ENCODE data around the gene OPA3. TPM values are rescaled to one million over a fixed set of nuclear protein-coding genes. Genes with fewer than 3 reads are reported as not detected.

OPA3 gene
- total and polyA plus RNA-seq, 4 donors = 2.0 to 8.8 (median 5.7) TPM

GRCh38 chr19:45591004-45591637 is 6.5 kb upstream of the OPA3 start:
- WGBS, 2 donors = 45 to 46% methylated on average over 44 to 48 of the region's 48 CpGs
- DNase-seq = no peak
- H3K9me3 ChIP-seq (ENCODE audit: control insufficient read depth, low read length) = no peaks in the 10 kb centered on the region
- H3K27me3 ChIP-seq (ENCODE audit: control insufficient read depth in 1 of 2, insufficient read depth in 2 of 2, low read length in 1 of 2) = no peaks in the 10 kb centered on the region
- no peaks in the 10 kb centered on the region for H3K4me1 ChIP-seq (ENCODE audit: control insufficient read depth in 1 of 2, insufficient read depth in 2 of 2, low read length in 2 of 2)
- H3K27ac ChIP-seq (ENCODE audit: low read depth in 1 of 2, low read length in 2 of 2) = no peak overlapping the region
- H3K4me3 ChIP-seq (ENCODE audit: low read length in 2 of 2) = no peak overlapping the region
- intact Hi-C loops (cut with DNase I) = no loop called here
- no peaks in the 10 kb centered on the region for H3K36me3 ChIP-seq (ENCODE audit: control insufficient read depth in 1 of 2, insufficient read depth in 2 of 2, low read length in 1 of 2)
- ATAC-seq (ENCODE audit: low FRiP score) = peak; percentile 27

DNA sequence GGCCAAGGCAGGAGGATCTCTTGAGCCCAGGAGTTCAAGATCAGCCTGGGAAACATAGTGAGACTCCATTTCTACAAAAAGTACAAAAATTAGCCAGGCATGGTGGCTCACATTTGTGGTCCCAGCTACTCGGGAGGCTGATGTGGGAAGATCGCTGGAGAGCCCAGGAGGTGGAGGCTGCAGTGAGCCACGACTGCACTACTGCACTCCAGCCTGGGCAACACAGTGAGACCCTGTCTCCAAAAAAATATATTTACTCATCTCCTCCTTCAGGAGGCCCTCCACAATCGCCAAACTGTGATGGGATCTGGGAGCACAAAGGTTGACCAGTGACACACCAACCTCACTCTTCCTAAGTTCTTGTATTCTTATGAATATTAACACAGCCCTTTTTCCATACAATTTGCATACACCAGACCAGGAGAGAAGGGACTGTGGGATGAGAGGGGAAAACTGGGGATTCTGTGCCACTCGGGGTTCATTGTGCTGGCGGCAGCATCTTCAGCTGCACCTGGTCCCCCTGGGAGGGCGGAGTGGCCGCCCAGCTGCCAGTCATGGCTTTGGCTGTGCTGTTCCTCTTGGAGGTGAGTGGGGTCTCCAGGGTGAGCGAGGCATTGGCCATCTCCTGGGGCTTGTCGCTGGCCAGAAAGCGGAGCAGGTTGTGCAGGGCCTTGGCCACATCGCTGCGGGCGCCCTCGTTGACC is 5.8 kb upstream of the OPA3 start:
- intact Hi-C loops (cut with DNase I) = no loop called here
- Histone ChIP-seq H3K27ac (ENCODE audit: low read depth in 1 of 2, low read length in 2 of 2) (no peak overlapping the region), H3K27me3 (ENCODE audit: control insufficient read depth in 1 of 2, insufficient read depth in 2 of 2, low read length in 1 of 2) (no peaks in the 10 kb centered on the region), H3K4me3 (ENCODE audit: low read length in 2 of 2) (no peak overlapping the region), H3K36me3 (ENCODE audit: control insufficient read depth in 1 of 2, insufficient read depth in 2 of 2, low read length in 1 of 2) (no peaks in the 10 kb centered on the region), H3K9me3 (ENCODE audit: control insufficient read depth, low read length) (no peaks in the 10 kb centered on the region), H3K4me1 (ENCODE audit: control insufficient read depth in 1 of 2, insufficient read depth in 2 of 2, low read length in 2 of 2) (no peaks in the 10 kb centered on the region)
- WGBS, 2 donors = 49 to 51% methylated on average over 15 of the region's 15 CpGs
- ATAC-seq (ENCODE audit: low FRiP score) = no peak
- DNase-seq = no peak

DNA sequence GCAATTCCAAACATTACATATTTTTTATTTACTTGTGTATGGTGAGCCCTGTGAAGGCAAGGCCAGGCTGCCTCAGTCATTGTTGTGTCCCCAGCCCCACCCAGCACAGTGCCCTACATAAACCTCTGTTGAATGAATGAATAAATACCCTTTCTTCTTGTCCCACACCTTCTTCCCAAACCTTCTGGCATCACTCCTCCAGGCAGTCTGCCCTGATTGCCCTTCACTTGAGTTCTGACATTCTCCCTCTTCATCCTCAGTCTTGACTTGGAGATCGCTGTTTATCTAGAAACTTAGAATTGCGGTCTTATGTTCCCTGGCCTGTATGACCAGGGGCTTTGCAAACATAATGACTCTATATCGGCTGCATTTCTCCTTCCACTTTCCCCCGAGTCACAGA is 5.2 kb upstream of the OPA3 start:
- Histone ChIP-seq H3K9me3 (ENCODE audit: control insufficient read depth, low read length) (no peaks in the 10 kb centered on the region), H3K4me1 (ENCODE audit: control insufficient read depth in 1 of 2, insufficient read depth in 2 of 2, low read length in 2 of 2) (no peaks in the 10 kb centered on the region), H3K4me3 (ENCODE audit: low read length in 2 of 2) (no peak overlapping the region), H3K36me3 (ENCODE audit: control insufficient read depth in 1 of 2, insufficient read depth in 2 of 2, low read length in 1 of 2) (no peaks in the 10 kb centered on the region), H3K27me3 (ENCODE audit: control insufficient read depth in 1 of 2, insufficient read depth in 2 of 2, low read length in 1 of 2) (no peaks in the 10 kb centered on the region), H3K27ac (ENCODE audit: low read depth in 1 of 2, low read length in 2 of 2) (no peak overlapping the region)
- WGBS, 2 donors = 84% methylated on average over 4 of the region's 4 CpGs
- DNase-seq = no peak
- no peak for ATAC-seq (ENCODE audit: low FRiP score)
- intact Hi-C loops (cut with DNase I) = no loop called here

DNA sequence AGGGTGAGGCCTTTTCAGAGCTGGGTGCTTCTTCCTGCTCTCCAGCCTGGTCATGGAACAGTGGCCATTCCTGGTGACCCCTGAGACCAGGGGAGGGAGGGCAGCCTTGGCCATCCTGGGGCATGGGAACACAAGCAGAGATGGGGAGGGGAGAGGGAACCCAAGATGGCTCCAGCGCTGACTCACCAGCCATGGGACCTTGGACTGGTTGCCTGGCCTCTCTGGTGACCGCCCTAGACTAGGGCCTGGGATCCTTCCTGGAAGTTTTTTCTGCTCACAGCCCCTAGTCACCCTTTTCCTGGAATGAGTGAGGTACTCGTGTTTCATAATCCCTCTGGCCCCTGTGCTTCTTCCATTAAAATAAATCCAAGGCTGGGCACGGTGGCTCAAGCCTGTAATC is 3.3 kb upstream of the OPA3 start:
- no peak overlapping the region for H3K4me3 ChIP-seq (ENCODE audit: low read length in 2 of 2)
- ATAC-seq (ENCODE audit: low FRiP score) (no peak), DNase-seq (no peak)
- H3K36me3 ChIP-seq (ENCODE audit: control insufficient read depth in 1 of 2, insufficient read depth in 2 of 2, low read length in 1 of 2) = no peaks in the 10 kb centered on the region
- no peaks in the 10 kb centered on the region for H3K27me3 ChIP-seq (ENCODE audit: control insufficient read depth in 1 of 2, insufficient read depth in 2 of 2, low read length in 1 of 2)
- no peaks in the 10 kb centered on the region for H3K9me3 ChIP-seq (ENCODE audit: control insufficient read depth, low read length)
- no peak overlapping the region for H3K27ac ChIP-seq (ENCODE audit: low read depth in 1 of 2, low read length in 2 of 2)
- H3K4me1 ChIP-seq (ENCODE audit: control insufficient read depth in 1 of 2, insufficient read depth in 2 of 2, low read length in 2 of 2) = no peaks in the 10 kb centered on the region
- intact Hi-C loops (cut with DNase I) = no loop called here
- WGBS, 2 donors = 67 to 72% methylated on average over 4 of the region's 4 CpGs

- no peaks in the 10 kb centered on the region for H3K27me3 ChIP-seq (ENCODE audit: control insufficient read depth in 1 of 2, insufficient read depth in 2 of 2, low read length in 1 of 2)
- 25% methylated on average over 7 of the region's 7 CpGs for whole genome bisulfite sequencing, 2 donors
- no peaks in the 10 kb centered on the region for H3K9me3 ChIP-seq (ENCODE audit: control insufficient read depth, low read length)
- peak overlapping the region in 1 of 2 donors; percentile 77 for H3K27ac ChIP-seq (ENCODE audit: low read depth in 1 of 2, low read length in 2 of 2)
- H3K36me3 ChIP-seq (ENCODE audit: control insufficient read depth in 1 of 2, insufficient read depth in 2 of 2, low read length in 1 of 2) = no peaks in the 10 kb centered on the region
- DNase-seq (no peak), ATAC-seq (ENCODE audit: low FRiP score) (no peak)
- peak overlapping the region; percentile 32 to 49 for H3K4me3 ChIP-seq (ENCODE audit: low read length in 2 of 2)
- no peaks in the 10 kb centered on the region for H3K4me1 ChIP-seq (ENCODE audit: control insufficient read depth in 1 of 2, insufficient read depth in 2 of 2, low read length in 2 of 2)
- intact Hi-C loops (cut with DNase I) = loop anchor here in 1 of 2 donors (2.0 kb wide), 1 partner anchor 108 kb away; the partner anchor contains the start of gene QPCTL
Measured at GRCh38 chr19:45585158-45585577, 566 bp upstream of the OPA3 start.

DNA sequence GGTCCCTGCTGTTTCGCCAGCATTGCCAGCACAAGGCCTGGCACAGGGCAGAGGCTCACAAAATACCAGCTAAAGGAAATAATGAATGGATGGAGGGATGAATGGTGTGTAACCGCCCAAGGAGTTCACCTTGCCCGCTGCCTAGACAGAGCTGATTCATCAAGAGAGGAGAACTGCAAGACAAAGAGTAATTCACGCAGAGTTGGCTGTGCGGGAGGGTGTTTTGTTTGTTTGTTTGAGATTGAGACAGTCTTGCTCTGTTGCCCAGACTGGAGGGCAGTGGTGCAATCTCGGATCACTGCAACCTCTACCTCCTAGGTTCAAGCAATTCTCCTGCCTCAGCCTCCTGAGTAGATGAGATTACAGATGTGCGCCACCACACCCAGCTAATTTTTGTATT is 3.0 kb downstream of the OPA3 start:
- DNase-seq (no peak), ATAC-seq (ENCODE audit: low FRiP score) (no peak)
- intact Hi-C loops (cut with DNase I) = no loop called here
- Histone ChIP-seq H3K4me1 (ENCODE audit: control insufficient read depth in 1 of 2, insufficient read depth in 2 of 2, low read length in 2 of 2) (no peaks in the 10 kb centered on the region), H3K27ac (ENCODE audit: low read depth in 1 of 2, low read length in 2 of 2) (no peak overlapping the region), H3K4me3 (ENCODE audit: low read length in 2 of 2) (no peak overlapping the region), H3K9me3 (ENCODE audit: control insufficient read depth, low read length) (no peaks in the 10 kb centered on the region), H3K27me3 (ENCODE audit: control insufficient read depth in 1 of 2, insufficient read depth in 2 of 2, low read length in 1 of 2) (no peaks in the 10 kb centered on the region), H3K36me3 (ENCODE audit: control insufficient read depth in 1 of 2, insufficient read depth in 2 of 2, low read length in 1 of 2) (no peaks in the 10 kb centered on the region)
- WGBS, 2 donors = 91 to 92% methylated on average over 7 of the region's 7 CpGs

DNA sequence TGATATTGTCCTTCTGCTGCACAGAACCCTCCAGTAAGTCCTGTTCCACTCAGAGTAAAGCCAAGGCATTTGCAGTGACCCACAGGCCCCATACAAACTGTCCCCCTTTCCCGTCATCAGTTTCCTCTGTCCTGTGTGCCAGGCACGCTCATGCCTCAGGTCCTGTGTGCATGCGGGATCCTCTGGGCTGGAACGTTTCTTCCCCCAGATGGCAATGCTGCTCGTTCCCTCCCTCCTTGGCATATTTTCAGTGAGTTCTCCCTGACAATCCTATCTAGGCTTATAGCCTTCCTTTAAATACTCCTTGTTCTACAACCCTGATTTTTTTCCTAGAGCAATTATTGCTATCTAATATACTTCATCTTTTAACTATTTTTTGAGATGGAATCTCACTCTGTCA is 5.7 kb downstream of the OPA3 start:
- 49 to 53% methylated on average over 5 of the region's 5 CpGs for WGBS, 2 donors
- ATAC-seq (ENCODE audit: low FRiP score) (no peak), DNase-seq (no peak)
- H3K4me3 ChIP-seq (ENCODE audit: low read length in 2 of 2) = no peak overlapping the region
- H3K4me1 ChIP-seq (ENCODE audit: control insufficient read depth in 1 of 2, insufficient read depth in 2 of 2, low read length in 2 of 2) = no peaks in the 10 kb centered on the region
- H3K27me3 ChIP-seq (ENCODE audit: control insufficient read depth in 1 of 2, insufficient read depth in 2 of 2, low read length in 1 of 2) = no peaks in the 10 kb centered on the region
- no peaks in the 10 kb centered on the region for H3K36me3 ChIP-seq (ENCODE audit: control insufficient read depth in 1 of 2, insufficient read depth in 2 of 2, low read length in 1 of 2)
- intact Hi-C loops (cut with DNase I) = loop anchor here in 1 of 2 donors (5.0 kb wide), 1 partner anchor 57 kb away; no protein-coding TSS in a partner anchor
- no peaks in the 10 kb centered on the region for H3K9me3 ChIP-seq (ENCODE audit: control insufficient read depth, low read length)
- H3K27ac ChIP-seq (ENCODE audit: low read depth in 1 of 2, low read length in 2 of 2) = no peak overlapping the region

DNA sequence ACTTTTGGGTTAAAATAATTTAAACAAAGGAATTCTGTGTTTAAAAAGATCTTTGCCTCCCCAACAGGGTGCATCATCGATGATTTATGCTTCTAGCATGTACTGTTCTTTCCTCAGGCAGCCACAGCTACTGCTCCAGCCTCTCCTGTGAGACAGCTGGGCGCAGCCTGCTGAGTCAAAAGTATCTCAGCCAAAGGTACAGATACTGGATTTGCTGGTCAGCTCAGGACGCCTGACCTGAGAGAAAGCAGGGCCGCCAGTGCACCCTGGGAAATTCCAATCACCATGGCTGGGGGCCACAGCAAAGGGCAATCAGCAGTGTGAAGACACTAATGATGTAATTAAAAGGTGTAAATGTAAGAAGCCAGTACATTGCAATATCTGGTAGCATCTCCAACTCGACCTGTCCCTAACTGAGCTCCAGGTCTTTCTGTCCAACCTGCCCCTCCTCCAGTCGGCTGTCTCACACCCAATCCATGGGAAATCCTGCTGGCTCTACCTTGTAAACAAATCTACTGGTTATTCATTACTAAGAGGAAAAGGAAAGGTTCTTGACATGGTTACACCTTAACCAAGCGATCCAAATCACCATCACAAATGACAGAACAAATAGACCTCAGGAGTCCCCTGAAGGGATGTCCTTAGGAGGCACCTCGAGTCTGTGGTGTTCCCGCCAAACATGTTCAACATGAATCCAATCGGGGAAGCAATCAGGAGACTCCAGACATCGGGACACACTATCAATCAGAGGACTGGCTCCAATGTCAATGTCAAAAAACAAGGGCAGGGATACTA is 7.3 kb downstream of the OPA3 start:
- no peaks in the 10 kb centered on the region for H3K4me1 ChIP-seq (ENCODE audit: control insufficient read depth in 1 of 2, insufficient read depth in 2 of 2, low read length in 2 of 2)
- H3K36me3 ChIP-seq (ENCODE audit: control insufficient read depth in 1 of 2, insufficient read depth in 2 of 2, low read length in 1 of 2) = no peaks in the 10 kb centered on the region
- WGBS, 2 donors = 55 to 56% methylated on average over 11 of the region's 11 CpGs
- intact Hi-C loops (cut with DNase I) = loop anchor here in 1 of 2 donors (5.0 kb wide), 1 partner anchor 55 kb away; no protein-coding TSS in a partner anchor
- no peak for DNase-seq
- no peak overlapping the region for H3K4me3 ChIP-seq (ENCODE audit: low read length in 2 of 2)
- ATAC-seq (ENCODE audit: low FRiP score) = no peak
- H3K27me3 ChIP-seq (ENCODE audit: control insufficient read depth in 1 of 2, insufficient read depth in 2 of 2, low read length in 1 of 2) = no peaks in the 10 kb centered on the region
- no peaks in the 10 kb centered on the region for H3K9me3 ChIP-seq (ENCODE audit: control insufficient read depth, low read length)
- no peak overlapping the region for H3K27ac ChIP-seq (ENCODE audit: low read depth in 1 of 2, low read length in 2 of 2)
